ENCODE results near the gene MMRN2. TPM values are rescaled to one million over a fixed set of nuclear protein-coding genes. Genes with fewer than 3 reads are reported as not detected.

The MMRN2 gene
- total RNA-seq, 1 donor from 2014 or later = 0.08 TPM

DNA sequence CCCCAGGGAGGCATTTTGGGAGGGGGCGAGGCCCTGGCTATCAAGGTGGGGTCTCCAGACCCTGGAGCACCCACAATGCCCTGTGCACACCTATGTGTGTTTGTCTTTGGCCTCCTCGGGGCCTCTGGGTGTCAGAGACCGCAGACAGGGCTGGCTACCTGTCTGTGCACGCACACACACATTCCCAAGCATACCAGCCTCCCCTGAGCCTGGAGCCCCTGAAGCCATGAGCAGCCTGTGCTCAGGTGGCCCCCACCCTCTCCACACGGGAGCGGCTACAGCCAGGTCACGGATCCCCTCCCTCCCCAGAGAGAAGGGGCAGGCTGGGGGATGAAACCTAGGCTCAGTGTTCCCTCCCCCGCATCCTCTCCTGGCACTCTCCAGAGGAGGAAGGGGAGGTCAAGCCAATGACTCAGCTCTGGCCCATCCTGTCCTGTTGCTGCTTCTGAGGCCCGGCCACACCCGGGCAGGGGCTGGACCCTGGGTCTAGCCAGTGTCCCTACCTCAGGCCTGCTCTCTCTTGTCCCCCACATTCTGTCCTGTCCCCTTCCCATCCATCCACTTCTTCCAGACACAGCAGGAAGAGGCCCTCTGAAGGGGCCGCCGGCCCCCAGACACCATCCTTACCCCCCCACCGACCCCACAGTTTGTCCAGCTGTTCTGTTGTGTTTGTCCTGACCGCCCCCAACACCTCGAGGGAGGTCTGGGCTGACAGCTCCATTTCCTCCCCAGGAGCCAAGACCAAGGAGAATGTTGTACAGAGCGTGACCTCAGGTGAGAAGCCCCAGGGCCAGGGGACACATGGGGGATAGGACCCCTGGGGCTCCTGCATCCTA, 1.7 kb upstream of the MMRN2 start:
- no peaks in the 10 kb centered on the region for H3K36me3 ChIP-seq (ENCODE audit: control insufficient read depth, insufficient read depth, low read length)
- DNase-seq (ENCODE audit: low read depth) = no peak
- H3K27me3 ChIP-seq (ENCODE audit: control insufficient read depth, insufficient read depth, low read length) = no peaks in the 10 kb centered on the region
- H3K4me3 ChIP-seq (ENCODE audit: low read depth, low read length) = no peak overlapping the region
- TF ChIP-seq, protein P1, sequence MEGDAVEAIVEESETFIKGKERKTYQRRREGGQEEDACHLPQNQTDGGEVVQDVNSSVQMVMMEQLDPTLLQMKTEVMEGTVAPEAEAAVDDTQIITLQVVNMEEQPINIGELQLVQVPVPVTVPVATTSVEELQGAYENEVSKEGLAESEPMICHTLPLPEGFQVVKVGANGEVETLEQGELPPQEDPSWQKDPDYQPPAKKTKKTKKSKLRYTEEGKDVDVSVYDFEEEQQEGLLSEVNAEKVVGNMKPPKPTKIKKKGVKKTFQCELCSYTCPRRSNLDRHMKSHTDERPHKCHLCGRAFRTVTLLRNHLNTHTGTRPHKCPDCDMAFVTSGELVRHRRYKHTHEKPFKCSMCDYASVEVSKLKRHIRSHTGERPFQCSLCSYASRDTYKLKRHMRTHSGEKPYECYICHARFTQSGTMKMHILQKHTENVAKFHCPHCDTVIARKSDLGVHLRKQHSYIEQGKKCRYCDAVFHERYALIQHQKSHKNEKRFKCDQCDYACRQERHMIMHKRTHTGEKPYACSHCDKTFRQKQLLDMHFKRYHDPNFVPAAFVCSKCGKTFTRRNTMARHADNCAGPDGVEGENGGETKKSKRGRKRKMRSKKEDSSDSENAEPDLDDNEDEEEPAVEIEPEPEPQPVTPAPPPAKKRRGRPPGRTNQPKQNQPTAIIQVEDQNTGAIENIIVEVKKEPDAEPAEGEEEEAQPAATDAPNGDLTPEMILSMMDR (IDR thresholded peaks at IDR 0.05; ENCODE audit: insufficient read depth, low read length, poor library complexity, severe bottlenecking) = no peak

DNA sequence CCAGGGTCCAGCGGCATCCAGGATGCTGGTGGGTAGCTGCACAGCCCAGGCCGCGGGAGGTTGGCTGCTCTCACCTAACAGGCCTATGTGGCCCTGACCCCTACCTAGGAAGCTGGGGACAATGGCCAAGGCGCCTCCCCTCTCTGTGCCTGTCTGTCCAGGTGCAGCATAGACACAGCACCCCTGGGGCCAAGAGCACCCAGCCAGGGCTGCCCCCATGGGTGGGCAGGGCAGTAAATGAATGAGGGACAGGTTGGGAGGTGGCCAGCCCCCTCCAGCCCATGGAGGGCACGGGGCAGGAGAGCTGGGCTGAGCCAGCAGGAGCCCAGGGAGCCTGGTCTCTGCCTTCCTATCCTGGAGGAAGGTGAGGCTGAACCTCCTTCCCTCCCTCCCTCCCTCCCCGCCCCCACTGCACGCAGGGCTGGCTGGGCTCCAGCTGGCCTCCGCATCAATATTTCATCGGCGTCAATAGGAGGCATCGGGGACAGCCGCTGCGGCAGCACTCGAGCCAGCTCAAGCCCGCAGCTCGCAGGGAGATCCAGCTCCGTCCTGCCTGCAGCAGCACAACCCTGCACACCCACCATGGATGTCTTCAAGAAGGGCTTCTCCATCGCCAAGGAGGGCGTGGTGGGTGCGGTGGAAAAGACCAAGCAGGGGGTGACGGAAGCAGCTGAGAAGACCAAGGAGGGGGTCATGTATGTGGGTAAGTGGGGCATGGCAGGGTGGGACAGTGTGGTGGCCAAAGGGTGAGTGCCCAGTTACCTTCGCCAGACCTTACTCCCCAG, 893 bp upstream of the MMRN2 start, which contains the start of gene SNCG:
Gene SNCG (plus strand): TSS at position 484 of the 785 bp plus-strand sequence. CDS start 99 bp downstream, at position 583.
- Histone ChIP-seq H3K36me3 (ENCODE audit: control insufficient read depth, insufficient read depth, low read length) (no peaks in the 10 kb centered on the region), H3K27me3 (ENCODE audit: control insufficient read depth, insufficient read depth, low read length) (no peaks in the 10 kb centered on the region), H3K4me3 (ENCODE audit: low read depth, low read length) (no peak within 1 kb of the TSS)
- DNase-seq (ENCODE audit: low read depth) = no peak
- TF ChIP-seq, protein P1 (IDR thresholded peaks at IDR 0.05; ENCODE audit: insufficient read depth, low read length, poor library complexity, severe bottlenecking) = no peak

DNA sequence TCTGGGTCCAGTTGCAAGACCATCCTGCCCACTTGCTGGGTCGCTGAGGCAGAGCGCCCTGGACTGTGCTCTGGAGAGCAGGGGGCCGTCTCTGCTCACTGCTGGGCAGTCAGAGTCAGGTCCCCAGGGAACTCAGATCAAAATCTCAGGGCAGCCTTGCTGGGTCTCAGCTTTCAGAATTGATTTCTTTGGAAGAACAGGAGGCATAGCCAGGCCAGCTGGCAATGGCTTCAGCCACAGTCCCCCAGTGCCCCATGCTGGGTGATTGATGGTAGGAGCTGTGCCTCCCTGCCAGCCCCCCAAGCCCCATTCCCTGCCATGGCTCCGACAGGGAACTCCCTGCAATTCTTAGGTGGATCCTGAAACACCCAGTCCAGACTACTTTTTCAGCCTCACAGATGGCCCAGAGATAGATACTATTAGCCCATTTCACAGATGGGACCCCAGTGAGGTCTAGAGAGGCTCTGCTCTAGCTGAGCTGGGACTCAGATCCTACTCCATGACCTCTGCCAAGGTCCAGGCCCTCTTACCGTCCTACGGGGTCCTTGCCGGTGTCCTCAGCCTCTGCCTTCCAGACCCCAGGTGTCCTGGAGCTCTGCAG, 467 bp downstream of the MMRN2 start:
- Histone ChIP-seq H3K27me3 (ENCODE audit: control insufficient read depth, insufficient read depth, low read length) (no peaks in the 10 kb centered on the region), H3K36me3 (ENCODE audit: control insufficient read depth, insufficient read depth, low read length) (no peaks in the 10 kb centered on the region), H3K4me3 (ENCODE audit: low read depth, low read length) (no peak overlapping the region)
- TF ChIP-seq, protein P1 (IDR thresholded peaks at IDR 0.05; ENCODE audit: insufficient read depth, low read length, poor library complexity, severe bottlenecking) = no peak
- DNase-seq (ENCODE audit: low read depth) = no peak

DNA sequence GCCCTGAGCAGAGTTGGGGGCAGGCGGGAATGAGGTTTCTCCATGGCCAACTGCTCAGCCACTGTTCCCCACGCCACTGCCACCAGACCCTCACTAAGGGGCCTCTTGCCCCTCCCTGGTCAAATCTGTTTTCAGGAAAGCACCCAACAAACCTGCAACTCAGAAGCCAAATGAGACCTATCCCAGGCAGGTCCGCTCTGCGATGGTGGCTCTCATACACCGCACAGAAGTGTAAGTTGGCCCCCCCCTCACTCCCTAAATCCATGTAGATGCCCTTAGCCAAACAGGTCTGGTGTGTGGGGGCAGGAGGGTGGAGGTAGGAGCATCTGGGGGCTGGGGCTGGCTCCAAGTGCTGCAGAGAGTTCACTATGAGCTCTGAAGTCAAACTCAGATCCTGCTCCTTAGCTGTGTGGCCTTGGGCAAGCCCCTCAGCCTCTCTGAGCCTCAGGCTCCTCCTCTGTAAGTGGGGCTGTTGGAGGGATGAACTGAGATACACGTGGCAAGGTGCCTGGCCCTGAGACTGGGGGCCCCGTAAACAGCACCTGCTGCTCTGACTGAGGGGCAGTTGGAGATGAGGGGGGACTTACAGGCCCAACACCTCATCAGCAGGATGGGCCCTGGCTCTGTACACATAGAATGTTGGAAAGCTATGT, 1.1 kb downstream of the MMRN2 start:
- TF ChIP-seq, protein P1 (IDR thresholded peaks at IDR 0.05; ENCODE audit: insufficient read depth, low read length, poor library complexity, severe bottlenecking) = no peak
- H3K27me3 ChIP-seq (ENCODE audit: control insufficient read depth, insufficient read depth, low read length) = no peaks in the 10 kb centered on the region
- no peak overlapping the region for H3K4me3 ChIP-seq (ENCODE audit: low read depth, low read length)
- DNase-seq (ENCODE audit: low read depth) = no peak
- H3K36me3 ChIP-seq (ENCODE audit: control insufficient read depth, insufficient read depth, low read length) = no peaks in the 10 kb centered on the region

DNA sequence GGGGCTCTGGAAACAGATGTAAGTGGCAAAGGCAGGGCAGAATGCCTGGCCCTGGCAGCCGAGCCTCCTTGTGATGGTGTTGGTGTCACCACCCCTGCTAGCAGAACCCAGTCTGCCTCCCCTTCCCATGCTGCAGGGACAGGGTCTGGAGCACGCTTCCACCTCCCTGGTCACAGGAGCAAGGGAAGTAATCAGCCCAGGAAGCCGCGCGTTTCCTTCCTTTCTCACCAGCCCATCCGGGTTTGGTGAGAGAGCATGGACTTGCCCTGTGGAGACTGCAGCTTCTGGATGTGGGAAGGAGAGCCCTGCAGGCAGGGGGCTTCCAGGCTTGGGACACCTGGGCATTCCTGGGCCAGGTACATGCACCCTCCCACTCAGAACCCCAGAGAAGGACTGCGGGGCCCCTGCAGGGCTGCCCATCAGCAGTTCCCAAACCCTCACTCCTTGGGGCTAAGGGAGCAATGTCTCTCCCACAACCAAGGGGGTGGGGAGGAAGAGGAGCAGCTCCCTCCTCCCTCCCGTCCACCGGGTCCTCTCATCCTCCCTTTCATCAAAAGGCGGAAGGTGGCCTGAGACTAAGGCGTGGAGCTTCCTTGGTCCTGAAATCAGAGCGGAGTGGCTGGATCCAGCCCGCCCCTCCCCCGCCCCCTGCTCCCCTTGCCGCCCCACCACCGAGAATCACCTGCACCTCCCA, 1.8 kb downstream of the MMRN2 start:
- Histone ChIP-seq H3K4me3 (ENCODE audit: low read depth, low read length) (no peak overlapping the region), H3K27me3 (ENCODE audit: control insufficient read depth, insufficient read depth, low read length) (no peaks in the 10 kb centered on the region), H3K36me3 (ENCODE audit: control insufficient read depth, insufficient read depth, low read length) (no peaks in the 10 kb centered on the region)
- no peak for DNase-seq (ENCODE audit: low read depth)
- TF ChIP-seq, protein P1 (IDR thresholded peaks at IDR 0.05; ENCODE audit: insufficient read depth, low read length, poor library complexity, severe bottlenecking) = no peak
